Erythroblast (primary cell): Measurements from ENCODE around the gene DSCAML1.

Source experiments
- DNase-seq, 2 experiments: peaks; one replicate each; lab custom pipeline; 2025; lab: John Stamatoyannopoulos, UW
- GATA1 ChIP-seq: IDR thresholded peaks from 2 replicates; pipeline ENCODE4 v1.6.1; 2011; ENCODE audit warnings: low read depth, mild to moderate bottlenecking, control low read depth, low read length, moderate library complexity
- POLR2A ChIP-seq: IDR thresholded peaks from 2 replicates; pipeline ENCODE4 v1.6.1; 2011; ENCODE audit warnings: mild to moderate bottlenecking, low read length

DSCAML1 gene

GRCh38 chr11:117449111-117449693 is 347.8 kb downstream of the DSCAML1 start:
- TF ChIP-seq GATA1 (no peak), POLR2A (no peak)

GRCh38 chr11:117444711-117445658 is 352.0 kb downstream of the DSCAML1 start:
- TF ChIP-seq POLR2A = no peak
- DNase-seq = peak in 1 of 2 experiments; percentile 23

More at GRCh38 chr11:117449111-117449693, 347.8 kb downstream of the DSCAML1 start:
- DNase-seq = no peak

- no peak for DNase-seq
Observed at GRCh38 chr11:117444256-117444655, 352.8 kb downstream of the DSCAML1 start.

GRCh38 chr11:117443266-117444186 is 353.5 kb downstream of the DSCAML1 start:
- peak; percentile 32 for DNase-seq

More at GRCh38 chr11:117444256-117444655, 352.8 kb downstream of the DSCAML1 start:
- TF ChIP-seq POLR2A (no peak), GATA1 (no peak)

GRCh38 chr11:117442869-117443239 is 354.2 kb downstream of the DSCAML1 start:
- no peak for TF ChIP-seq GATA1
- no peak for TF ChIP-seq POLR2A
- DNase-seq = no peak

More at GRCh38 chr11:117443266-117444186, 353.5 kb downstream of the DSCAML1 start:
- no peak for TF ChIP-seq GATA1
- TF ChIP-seq POLR2A = no peak

- no peak for DNase-seq
- TF ChIP-seq POLR2A = no peak
Observed at GRCh38 chr11:117442049-117442868, 354.8 kb downstream of the DSCAML1 start.

GRCh38 chr11:117441146-117441975 is 355.7 kb downstream of the DSCAML1 start:
- no peak for TF ChIP-seq POLR2A
- TF ChIP-seq GATA1 = no peak
- DNase-seq = no peak

- no peak for TF ChIP-seq GATA1
- no peak for TF ChIP-seq POLR2A
- DNase-seq = no peak
Observed at GRCh38 chr11:117440258-117440657, 356.8 kb downstream of the DSCAML1 start.

GRCh38 chr11:117439256-117439655 is 357.8 kb downstream of the DSCAML1 start:
- no peak for DNase-seq
- TF ChIP-seq POLR2A (no peak), GATA1 (no peak)

GRCh38 chr11:117438371-117439000 is 358.5 kb downstream of the DSCAML1 start:
- TF ChIP-seq POLR2A (no peak), GATA1 (no peak)
- no peak for DNase-seq

- TF ChIP-seq GATA1 = no peak
Observed at GRCh38 chr11:117437791-117438130, 359.3 kb downstream of the DSCAML1 start.

More at GRCh38 chr11:117437791-117438130, 359.3 kb downstream of the DSCAML1 start:
- DNase-seq = no peak
